GM21576 (cell line): Measurements from ENCODE around the gene ZSCAN32.

ENCODE experiments used
- ATAC-seq: cut with Tn5 transposase; IDR thresholded peaks from one replicate; pipeline ENCODE4 v1.9.1; 2021; ENCODE audit warnings: mild to moderate bottlenecking, moderate library complexity; ENCODE audit not compliant: unreplicated experiment

Gene ZSCAN32

DNA sequence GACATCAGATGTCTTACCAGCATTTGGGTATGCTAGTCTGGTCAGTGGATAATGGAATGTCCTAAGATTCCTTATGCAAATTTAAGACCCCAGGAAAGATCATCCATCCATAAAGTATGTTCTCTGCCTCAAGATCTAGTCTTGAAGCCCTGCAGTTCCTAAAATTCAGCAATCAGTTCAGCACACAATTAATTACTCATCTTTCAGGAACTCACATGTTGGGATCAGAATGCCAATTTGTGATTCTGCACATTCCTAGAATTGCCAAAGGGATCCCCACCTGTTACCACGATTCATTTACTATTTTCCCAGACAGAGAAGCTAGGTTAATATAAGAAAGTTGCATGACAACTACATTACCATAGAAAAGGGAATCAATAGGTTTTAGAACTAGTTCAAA, 41.9 kb downstream of the ZSCAN32 start:
- ATAC-seq = no peak

DNA sequence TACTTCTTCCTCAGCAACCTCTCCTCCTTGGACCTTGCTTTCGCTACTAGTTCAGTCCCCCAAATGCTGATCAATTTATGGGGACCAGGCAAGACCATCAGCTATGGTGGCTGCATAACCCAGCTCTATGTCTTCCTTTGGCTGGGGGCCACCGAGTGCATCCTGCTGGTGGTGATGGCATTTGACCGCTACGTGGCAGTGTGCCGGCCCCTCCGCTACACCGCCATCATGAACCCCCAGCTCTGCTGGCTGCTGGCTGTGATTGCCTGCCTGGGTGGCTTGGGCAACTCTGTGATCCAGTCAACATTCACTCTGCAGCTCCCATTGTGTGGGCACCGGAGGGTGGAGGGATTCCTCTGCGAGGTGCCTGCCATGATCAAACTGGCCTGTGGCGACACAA, 44.7 kb downstream of the ZSCAN32 start:
- ATAC-seq = no peak

DNA sequence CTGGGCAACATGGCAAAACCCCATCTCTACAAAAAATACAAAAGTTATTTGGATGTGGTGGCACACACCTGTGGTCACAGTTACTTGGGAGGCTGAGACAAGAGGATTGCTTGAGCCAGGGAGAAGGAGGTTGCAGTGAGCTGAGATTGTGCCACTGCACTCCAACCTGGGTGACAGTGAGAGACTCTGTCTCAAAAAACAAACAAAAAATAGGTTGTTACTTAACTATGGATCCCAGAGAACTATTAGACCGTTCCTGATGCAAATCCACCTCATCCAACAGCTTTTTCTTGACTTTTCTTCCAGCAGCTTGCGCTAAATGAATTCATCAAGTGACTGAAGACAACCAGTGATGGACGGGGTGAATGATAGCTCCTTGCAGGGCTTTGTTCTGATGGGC, 45.2 kb downstream of the ZSCAN32 start, which contains the start of gene OR2C1:
TSS of gene OR2C1 (plus strand) at position 301 of the 400 bp plus-strand sequence. CDS start at position 353, 52 bp downstream.
- ATAC-seq = no peak

DNA sequence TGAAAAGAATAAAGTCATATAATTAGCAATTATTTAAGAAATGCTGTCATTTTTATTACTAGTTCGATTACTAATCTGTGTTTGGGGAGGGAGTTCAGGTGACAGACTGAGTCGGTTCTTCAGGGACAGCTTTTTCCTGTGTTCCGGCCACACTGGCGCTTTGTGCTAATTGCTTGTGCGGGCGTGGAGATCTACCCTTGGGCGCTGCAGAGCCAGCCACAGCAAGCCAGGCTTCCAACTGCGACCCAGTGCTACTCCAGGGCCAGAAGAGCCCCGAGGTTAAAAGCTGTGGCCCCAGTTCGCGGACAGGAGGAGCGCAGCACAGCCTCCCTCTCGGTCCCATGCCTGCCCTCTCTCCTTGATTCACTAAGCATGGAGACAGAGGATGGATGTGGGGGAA, 51.6 kb downstream of the ZSCAN32 start:
- no peak for ATAC-seq

DNA sequence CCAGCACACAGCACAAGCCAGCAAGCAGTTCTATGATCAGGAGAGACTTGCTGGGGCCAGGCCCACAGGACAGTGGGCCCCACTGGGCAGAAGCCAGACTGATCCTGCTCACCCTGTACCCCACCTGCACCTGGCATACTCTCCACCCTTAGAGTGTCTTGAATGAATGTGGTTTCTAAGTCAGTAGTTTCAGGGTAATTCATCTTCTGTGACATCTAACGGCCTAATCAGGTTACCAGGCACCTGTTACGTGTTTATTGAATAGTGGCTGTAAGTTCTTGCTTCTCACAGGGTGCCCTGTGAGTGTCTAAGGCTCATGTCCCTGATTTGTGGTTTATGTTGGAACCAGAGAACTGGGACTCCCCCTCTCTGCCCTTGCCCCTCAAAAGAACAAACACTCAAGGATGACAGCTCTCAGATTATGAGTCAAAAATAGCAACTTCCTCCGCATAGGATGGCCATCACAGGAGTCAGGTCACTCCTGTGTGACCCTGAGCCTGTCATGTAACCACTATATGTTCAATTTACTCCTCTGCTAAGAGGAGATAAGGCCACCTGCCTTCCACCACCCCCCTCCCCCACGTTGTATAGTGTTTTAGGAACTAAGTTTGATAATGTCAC, 52.1 kb downstream of the ZSCAN32 start:
- ATAC-seq = no peak

DNA sequence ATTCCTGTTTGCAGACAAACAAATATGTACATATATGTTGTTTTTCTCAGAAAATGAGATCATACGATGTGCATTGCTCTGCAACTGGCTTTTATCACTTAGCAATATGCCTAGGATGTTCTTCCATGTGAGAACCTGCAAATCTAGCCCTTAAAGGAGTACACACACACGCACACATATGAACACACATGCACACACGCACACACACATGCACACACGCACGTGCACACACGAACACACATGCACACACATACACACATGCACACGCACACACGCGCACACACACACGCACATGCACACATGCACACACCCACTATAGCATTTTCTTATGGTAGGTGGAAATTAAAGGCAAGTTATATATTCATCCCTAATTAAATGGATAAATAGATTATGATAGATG, 53.2 kb downstream of the ZSCAN32 start:
- ATAC-seq = no peak

DNA sequence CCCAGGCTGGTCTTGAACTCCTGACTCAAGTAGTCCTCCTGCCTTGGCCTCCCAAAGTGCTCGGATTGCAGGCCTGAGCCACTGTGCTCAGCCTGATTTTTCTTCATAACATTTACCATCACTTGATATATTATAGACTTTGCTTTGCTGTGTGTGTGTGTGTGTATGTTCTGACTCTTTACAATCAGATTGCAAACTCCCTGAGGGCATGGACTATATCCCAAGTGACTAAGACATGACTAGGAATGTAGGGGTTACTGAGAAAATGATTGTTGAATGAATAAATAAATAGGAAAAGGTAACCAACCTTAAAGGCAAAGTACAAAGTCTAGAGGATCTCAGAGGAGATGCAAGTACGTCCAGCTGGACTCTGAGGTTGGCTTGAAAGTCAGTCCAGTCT, 54.8 kb downstream of the ZSCAN32 start:
- ATAC-seq = no peak
